HG03378 (cell line): ENCODE measurements around the gene HSPG2.

Source experiments
- ATAC-seq: cut with Tn5 transposase; IDR thresholded peaks from one replicate; pipeline ENCODE4 v1.9.1; 2021; ENCODE audit warnings: mild to moderate bottlenecking, moderate library complexity; ENCODE audit not compliant: unreplicated experiment

The HSPG2 gene

DNA sequence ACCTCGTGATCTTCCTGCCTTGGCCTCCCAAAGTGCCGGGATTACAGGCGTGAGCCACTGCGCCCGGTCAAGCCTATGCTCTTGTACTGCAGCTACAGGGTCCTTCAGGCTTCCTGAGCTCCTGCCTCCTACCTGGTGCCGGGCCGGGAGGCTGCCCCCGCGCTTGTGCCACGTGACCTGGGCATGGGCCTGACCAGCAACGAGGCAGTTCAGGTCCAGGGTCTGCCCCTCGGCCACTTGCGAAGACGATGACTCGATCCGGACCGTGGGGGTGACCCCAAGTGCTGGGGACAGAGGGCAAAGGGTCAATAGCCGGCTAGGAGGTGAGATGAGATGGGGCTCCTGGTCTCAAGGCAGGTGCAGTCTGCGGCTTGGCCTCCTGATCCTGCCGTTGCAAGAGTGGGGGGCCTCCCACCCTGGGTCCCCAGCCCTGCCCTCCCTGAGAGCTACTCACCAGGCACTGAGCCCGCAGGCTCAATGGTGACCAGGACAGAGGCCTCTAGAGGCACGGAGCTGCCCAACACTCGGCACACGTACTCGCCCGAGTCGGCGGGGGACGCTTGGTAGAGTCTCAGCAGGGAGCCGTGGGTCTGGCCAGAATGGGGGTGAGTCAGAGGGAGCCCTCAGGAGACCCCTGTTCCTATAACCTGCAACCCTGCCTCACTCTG lies 87.1 kb downstream of the HSPG2 start:
- ATAC-seq = no peak

DNA sequence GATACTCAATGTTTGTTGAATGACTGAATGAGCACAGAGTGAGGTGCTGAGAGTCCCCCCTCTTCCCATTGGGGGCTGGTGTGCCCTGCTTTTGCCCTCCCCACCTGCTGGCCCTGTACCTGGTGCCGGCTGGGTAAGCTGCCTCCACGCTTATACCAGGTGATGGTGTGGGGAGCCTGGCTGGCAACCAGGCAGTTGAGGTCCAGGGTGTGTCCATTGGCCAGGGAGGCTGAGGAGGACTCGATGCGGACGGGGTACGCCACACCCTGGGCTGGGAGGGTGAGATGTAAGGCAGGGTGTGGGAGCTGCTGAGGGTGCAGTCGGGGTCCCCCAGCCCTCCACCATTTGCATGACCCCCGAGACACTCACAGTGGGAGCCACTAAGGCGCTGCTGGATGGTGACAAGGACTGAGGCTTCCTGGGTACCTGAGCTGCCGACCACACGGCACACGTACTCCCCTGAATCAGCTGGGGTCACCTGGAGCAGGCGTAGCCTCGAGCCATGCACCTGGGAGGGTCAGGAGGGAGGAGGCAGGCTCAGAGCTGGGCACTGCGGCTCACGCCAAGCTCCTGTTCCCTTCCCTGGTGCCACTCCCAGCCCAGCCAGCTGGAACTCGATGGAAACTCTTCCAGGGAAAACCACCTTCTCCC lies 88.5 kb downstream of the HSPG2 start:
- no peak for ATAC-seq

DNA sequence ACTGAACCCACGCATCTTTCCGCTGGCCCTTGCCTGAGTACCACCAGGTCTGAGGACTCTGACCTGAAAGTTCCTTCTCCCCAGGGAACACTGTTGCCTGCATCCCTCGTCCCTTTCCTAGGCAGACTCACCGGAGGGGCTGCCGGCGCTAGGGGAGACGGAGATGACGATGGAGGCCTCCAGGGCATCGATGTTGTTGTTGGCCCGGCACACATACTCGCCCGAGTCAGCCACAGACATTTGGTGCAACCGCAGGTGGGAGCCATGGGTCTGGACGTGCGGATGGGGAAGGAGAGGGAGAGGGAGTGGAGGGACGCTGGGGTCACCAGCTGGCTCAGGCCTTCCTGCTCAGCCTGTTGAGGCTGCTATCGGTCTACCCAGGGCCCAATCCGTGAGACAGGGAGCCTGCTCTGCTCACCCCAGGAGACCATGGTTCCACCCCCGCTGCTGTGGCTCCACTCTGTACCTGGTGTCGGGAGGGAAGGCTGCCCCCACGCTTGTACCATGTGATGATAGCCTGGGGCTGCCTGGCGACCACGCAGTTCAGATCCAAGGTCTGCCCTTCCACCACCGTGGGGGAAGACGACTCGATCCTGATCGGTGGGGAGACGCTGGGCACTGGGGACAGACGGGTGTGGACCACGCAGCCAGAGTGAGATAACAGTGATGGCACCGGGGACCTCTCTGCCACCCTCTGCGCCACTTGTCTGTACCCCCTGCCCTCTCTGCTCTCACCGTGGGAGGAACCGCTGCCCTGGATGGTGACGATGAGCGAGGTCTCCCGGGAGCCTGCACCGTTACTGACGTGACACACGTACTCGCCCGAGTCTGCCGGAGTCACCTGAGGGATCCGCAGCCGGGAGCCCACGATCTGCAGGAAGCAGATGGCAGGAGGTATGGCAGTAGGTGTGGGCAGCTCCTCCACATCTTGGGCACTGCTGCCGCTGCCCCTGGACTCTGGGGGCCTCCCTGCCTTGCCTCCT lies 89.6 kb downstream of the HSPG2 start:
- ATAC-seq = no peak

DNA sequence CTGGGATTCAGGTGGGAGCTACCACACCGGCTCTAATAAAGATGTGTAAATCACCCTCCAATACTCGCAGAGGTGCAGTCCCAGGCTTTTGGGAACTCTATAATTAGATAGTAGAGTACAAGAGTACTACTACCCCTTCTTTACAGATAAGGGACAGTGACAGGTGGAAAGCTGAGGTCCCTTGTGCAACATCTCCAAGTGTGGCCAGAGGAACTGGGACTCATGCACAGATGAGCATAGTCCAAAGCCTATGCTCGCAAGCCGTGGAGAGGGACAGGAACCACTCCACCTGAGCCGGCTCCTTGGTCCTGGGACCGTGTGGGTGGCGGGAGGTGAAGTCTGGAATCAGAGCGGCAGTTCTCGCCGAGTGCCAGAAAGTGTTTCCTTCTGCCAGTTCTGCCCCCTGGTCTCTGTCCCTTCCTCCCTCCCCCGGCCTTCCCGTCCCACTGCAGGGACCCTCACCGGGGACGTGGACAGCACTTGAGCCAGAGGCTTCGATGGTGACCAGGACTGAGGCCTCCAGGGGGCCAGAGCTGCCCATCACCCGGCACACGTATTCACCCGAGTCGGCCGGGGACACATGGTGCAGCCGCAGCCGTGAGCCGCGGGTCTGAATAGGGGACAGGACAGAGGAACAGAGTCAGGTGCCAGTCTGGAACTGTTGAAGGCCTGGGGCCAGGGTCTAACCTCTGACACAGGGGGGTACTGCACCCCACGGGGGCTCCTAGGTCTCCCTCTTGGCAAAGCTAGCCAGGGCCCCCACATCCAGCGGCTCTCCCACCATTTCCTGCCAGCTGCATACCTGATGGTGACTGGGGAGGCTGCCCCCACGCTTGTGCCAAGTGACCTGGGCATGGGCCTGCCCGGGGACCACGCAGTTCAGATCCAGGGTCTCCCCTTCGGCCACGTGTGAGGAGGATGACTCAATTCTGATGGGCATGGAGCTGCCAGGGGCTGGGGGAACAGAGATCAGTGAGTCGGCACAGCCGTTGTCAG lies 91.2 kb downstream of the HSPG2 start:
- no peak for ATAC-seq

DNA sequence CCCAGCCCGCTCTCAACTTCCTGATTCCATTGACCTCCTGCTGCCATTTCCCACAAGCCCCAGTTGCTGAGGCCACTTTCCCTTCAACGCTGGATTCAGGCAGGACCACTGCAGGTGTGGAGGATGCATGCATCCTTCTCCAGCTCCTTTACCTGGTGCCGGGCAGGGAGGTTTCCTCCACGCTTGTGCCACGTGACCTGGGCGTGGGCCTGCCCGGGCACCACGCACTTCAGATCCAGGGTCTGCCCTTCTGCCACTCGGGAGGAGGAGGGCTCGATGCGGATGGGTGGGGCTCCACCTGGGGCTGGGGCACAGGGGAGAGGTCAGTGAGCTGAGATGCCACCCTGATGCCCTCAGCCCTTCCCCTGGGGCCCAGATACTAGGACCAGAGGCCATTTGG lies 93.1 kb downstream of the HSPG2 start:
- ATAC-seq = no peak

DNA sequence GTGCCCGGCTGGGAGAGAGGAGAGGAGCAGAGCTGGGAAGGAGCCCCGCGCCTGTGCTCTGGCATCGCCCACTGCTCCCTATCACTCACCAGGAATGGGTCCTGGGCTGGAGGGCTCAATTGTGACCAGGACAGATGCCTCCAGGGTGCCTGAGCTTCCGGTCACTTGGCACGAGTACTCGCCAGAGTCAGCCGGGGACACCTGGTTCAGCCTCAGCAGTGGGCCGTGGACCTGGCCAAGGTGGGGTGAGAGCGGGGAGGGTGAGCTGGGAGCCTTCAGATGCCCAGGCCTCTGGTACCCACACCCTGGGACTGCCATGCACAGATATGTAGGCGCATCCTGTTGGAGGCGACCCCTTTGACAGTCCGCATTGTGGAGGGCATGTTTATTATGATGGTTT lies 93.9 kb downstream of the HSPG2 start:
- no peak for ATAC-seq

DNA sequence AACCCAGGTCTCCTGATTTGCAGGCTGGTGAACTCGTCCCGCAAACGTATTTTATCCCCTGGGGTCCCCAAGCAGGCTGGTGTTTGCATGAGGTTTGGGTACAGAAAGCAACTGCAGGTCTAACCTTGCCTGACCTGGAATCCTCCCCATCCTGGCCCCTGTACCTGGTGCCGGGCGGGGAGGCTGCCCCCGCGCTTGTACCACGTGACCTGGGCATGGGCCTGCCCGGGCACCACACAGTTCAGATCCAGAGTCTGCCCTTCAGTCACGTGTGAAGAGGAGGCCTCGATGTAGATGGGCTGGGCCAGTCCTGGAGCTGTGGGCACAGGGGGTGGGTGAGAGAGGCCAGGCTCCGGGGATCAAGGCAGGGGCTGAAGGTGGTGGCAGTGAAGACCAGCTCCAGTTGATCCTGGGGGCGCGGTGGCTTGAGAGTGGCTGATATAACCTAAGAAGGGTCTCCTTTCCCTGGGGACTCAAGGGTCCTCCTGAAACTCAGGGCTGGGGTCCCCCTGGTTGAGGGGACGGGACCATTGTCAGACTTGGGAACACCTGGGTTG lies 94.4 kb downstream of the HSPG2 start:
- no peak for ATAC-seq

DNA sequence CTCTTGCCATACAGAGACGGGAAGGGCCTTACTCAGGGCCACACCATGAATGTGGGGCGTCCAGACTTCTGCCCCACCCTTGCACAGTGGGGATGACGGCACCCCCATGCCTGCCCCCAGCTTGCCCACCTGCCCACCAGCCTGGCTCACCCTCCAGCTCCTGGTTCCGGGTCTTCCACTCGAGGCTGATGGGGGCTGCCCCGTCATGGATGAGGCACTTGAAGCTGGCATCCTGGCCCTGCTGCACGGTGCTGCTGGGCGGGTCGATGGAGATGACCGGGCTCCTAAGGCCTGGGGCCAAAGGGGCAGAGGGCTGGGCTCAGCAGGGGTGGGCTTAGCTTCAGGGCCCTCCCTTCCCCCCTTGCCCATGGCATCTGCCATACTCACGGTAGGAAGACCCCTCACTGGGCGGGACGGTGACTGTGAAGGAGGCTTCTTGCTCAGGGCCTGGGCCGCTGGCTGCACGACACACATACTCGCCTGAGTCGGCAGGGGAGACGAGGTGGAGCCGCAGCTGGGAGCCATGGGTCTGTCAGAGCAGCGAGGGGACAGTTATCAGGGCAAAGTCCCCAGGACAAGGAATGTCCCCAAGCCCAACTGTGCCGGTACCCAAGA lies 95.2 kb downstream of the HSPG2 start:
- no peak for ATAC-seq

DNA sequence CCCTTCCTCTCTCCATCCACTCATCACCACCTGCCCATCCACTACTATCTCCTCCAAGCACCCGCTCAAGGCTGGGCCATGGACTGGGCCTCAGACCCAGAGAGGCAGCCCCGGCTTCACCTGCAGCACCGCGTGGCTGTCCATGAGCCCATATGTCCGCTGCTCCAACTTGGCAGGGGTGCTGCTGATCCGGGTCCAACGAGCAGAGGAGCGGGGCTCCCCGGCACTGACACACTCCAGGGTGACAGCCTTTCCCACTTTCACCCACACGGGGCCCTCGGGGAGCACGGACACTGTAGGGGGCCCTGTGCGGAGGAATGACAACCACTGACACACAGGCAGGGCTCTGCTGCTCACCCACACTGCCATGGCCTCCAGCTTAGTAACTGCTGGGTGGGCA lies 96.1 kb downstream of the HSPG2 start:
- ATAC-seq = no peak

DNA sequence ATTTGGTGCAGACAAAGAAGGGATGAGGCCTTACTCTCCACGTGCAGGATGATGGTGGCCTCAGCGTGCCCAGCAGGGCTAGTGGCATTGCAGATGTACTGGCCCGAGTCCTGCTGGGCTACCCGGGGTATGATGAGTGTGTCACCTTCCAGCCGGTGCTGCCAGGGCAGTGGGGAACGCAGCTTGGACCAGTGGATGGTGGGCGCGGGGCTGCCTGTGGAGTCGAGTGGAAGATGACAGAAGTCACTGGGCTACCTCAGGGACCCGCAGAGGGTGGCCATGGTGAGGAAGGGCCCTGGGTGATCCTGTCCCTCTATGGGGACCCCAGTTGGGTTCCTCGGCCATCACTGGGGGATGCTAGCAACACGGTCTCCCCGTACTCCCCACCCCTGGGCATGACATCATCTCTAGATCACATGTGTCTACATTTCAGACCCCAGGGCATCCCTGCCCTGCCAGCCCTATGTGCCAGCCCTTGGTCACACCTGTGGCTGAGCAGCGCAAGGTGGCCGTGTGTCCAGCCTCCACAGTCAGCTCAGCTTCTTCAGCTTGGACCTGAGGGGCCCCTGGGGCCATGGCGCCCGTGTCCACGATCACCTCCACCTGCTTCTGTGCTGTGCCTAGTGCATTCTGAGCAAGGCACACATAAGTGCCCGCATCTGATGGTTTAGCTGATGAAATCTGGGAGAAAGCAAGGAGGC lies 97.6 kb downstream of the HSPG2 start:
- ATAC-seq = no peak

DNA sequence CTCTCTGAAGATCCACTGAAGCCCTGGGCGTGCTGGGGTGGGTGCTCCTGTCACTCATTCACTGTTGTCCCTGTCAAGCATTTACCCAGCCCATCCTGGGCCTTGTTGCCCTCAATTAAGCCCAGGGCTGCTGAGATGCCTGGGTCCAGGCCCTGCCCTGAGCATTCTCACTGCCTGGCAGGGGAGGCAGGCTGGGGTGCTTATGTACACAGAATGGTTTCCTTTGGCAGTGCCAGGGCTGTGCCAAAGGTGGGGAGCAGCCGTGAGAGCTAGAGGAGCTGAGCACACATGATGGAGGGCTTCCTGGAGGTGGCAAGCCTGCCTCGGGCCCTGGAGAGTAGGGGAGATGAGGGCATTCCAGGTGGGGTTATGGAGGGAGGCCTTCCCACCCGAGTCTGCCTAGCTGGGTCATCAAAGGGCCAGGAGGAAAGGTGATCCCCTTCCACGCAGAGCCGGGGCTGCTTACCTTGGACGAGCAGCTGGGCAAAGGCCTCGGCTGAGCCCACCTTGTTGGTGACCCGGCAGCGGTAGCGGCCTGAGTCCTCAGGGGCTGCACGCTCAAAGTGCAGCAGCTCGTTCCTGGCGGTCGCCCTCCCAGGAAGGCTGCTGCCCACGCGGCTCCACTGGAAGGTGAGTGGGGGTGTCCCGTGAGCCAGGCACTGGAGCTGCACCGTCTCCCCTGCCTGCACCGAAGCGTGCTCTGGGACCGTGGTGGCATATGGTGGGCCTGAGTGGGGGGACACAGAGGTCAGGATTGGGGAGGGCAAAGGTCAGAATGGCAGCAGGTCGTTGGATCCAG lies 98.6 kb downstream of the HSPG2 start:
- ATAC-seq = no peak

DNA sequence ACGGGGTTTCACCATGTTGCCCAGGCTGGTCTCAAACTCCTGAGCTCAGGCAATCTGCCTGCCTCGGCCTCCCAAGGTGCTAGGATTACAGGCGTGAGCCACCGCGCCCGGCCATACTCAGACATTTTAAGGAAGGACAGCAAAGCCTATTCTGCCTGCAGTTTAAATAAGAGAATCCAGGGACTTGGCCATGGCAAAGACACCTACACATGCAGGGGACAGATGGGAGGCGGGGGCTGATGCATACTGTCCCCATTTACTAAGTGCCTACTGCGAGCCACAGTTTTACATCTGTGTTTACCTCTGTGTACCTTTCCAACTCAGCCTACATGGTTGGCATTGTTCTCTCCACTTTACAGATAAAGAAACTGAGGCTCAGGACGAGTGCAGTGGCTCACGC lies 99.6 kb downstream of the HSPG2 start:
- no peak for ATAC-seq

DNA sequence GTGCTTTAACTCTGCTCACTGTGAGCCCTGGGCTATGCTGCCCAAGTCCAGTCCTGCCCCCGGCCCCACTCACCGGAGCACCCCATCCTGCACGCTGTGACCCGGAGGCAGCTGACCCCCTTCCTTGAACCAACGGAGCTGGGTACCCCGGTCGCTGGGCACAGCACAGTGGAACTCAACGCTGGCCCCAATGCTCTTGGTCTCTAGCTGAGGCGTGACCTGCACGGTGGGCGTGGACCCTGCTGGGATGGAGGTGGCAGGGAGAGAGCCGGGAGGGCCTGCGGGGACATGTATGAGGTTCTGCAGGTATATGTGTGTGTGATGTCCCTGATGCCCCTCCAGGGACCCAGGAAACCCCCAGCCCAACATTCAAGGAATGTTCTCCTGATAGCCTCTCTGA lies 100.4 kb downstream of the HSPG2 start:
- no peak for ATAC-seq

DNA sequence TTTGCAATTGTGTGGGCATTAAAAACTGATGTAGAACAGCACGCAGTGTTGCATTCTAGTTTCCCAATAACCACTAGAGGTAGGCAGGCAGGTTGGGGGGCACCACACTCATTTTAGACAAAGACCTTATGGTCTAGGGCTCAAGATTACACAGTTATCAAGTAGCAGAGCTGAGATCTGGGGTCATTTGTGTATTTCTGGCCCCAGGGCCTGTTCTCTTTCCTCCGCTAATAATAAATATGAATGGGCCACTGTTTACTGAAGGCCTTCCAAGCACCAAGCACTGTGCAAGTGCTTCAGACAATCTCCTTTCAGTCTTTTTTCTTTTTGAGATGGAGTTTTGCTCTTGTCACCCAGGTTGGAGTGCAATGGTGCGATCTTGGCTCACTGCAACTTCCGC lies 101.1 kb downstream of the HSPG2 start:
- ATAC-seq = no peak

DNA sequence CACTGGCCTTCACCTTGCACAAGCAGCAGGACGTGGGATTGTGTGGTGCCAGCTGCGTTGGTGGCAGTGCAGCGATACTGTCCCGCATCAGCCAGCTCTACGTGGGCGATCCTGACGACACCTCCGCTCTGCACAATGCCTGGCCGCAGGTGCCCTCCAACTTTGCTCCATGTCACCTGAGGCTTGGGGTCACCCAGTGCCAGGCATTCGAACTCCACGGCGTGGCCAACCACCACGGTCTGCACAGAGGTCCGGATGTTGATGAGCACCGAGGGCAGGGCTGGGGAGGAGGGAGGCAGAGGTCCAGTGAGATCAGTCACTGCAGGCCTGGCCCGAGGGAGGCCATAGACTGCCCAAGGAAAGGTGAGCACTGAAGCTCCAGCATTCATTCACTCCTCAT lies 102.4 kb downstream of the HSPG2 start:
- ATAC-seq = no peak

DNA sequence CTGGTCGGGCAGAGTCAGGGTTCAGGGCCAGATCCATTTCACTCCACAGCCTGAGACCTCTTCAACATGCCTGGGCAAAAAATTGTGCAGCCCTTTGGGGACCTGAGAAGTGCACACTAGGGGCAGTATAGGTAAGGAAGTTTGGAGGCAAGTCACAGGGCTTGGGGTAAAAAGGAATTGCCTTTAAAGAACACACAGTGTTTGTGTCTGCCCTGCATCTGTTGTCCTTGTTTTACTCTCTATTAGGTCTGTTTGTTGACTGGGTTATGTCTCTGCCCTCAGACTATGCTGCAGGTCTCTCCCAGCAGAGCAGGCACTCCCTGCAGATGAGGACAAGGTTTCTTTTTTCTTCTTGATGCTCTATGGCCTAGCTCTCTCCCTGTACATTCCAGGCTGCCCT lies 103.0 kb downstream of the HSPG2 start:
- ATAC-seq = no peak

DNA sequence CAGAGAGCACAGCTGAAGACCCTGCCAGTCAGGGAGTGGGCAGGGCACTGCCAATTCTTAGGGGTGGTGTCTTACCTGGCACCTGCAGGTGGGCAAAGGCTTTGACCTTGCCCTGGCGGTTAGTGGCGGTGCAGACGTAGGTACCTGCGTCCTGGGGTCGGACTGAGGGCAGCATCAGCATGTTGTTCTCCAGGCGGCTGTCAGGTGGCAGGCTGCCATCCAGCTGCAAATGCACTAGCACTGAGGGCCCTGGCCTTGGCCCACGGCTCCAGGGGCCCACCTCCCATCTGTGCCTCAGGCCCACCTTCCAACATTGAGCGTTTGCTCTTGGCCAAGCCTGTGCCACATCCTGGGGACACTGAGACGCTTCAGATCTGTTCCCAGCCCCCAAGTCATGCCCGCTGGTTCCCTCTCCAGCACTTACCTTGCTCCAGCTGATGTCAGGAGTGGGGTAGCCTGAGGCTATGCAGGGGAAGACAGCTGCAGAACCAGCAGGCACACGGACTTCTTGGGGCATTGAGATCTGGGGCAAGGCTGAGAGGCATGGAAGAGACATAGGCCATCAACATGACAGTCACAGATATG lies 103.6 kb downstream of the HSPG2 start:
- ATAC-seq = no peak

DNA sequence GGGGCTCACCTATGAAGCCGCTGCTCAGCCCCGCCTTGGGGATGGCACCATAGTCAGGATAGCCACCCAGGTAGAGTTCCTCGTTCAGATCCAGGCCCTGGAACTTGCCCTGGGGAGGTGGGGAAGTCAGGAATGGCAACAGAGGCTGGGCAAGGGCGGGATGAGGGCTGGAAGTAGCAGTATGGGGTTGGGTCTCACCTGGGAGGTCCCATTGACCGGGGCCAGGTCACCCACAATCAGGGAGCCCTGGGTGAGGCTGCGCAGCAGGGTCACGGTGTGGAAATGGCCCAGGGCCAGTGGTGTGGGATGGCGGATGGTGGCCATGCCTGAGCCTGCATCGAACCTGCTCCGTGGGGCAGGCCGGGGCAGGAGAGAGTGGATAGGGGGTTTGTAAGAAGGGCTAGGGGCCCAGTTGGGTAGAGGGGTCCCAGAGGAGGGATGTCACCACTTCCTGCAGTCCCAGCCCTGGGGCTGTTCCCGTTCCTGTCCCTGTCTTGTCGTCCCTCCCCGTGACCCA lies 105.6 kb downstream of the HSPG2 start:
- no peak for ATAC-seq
